Hepatocyte (in vitro differentiated cells): Measurements from ENCODE around the gene KIF1B. TPM values are rescaled to one million over a fixed set of nuclear protein-coding genes. Genes with fewer than 3 reads are reported as not detected.

Experiments used
- DNase-seq: peaks from one replicate; pipeline ENCODE4 v3.0.0-alpha.2; 2016; ENCODE audit warnings: low spot score
- H2AFZ ChIP-seq: fragments of 200-600 bp; sonication (generic); 2 replicates; pipeline ENCODE4 v1.6.0; 2016; ENCODE audit warnings: antibody characterized with exemption, mild to moderate bottlenecking
- H3K27ac ChIP-seq: fragments of 200-600 bp; sonication (generic); 2 replicates; pipeline ENCODE4 v1.5.1; 2016; ENCODE audit warnings: mild to moderate bottlenecking
- H3K27me3 ChIP-seq: fragments of 200-600 bp; sonication (generic); 2 replicates; pipeline ENCODE4 v1.6.1; 2016
- H3K36me3 ChIP-seq: fragments of 200-600 bp; sonication (generic); replicated peaks from 2 replicates; pipeline ENCODE4 v1.5.1; 2016; ENCODE audit warnings: low read depth; ENCODE audit not compliant: insufficient read depth
- H3K4me1 ChIP-seq: fragments of 200-600 bp; sonication (generic); 2 replicates; pipeline ENCODE4 v1.5.1; 2016; ENCODE audit warnings: mild to moderate bottlenecking, moderate library complexity; ENCODE audit not compliant: insufficient read depth
- H3K4me2 ChIP-seq: fragments of 200-600 bp; sonication (generic); 2 replicates; pipeline ENCODE4 v1.6.0; 2016
- H3K4me3 ChIP-seq: fragments of 200-600 bp; sonication (generic); 2 replicates; pipeline ENCODE4 v1.5.1; 2016; ENCODE audit warnings: mild to moderate bottlenecking
- H3K79me2 ChIP-seq: fragments of 200-600 bp; sonication (generic); 2 replicates; pipeline ENCODE4 v1.6.0; 2017; ENCODE audit warnings: mild to moderate bottlenecking
- H3K9me2 ChIP-seq: fragments of 200-600 bp; sonication (generic); replicated peaks from 2 replicates; pipeline ENCODE4 v1.6.0; 2017; ENCODE audit warnings: mild to moderate bottlenecking; ENCODE audit not compliant: insufficient read depth
- H3K9me3 ChIP-seq: fragments of 200-600 bp; sonication (generic); 2 replicates; pipeline ENCODE4 v1.5.1; 2016; ENCODE audit warnings: low read depth, mild to moderate bottlenecking
- H4K20me1 ChIP-seq: fragments of 200-600 bp; sonication (generic); 2 replicates; pipeline ENCODE4 v1.6.0; 2016; ENCODE audit warnings: mild to moderate bottlenecking; ENCODE audit not compliant: insufficient read depth, poor library complexity, severe bottlenecking
- CTCF ChIP-seq: fragments of 200-600 bp; sonication (generic); IDR thresholded peaks from 2 replicates; pipeline ENCODE4 v1.5.1; 2016; ENCODE audit warnings: antibody characterized with exemption, mild to moderate bottlenecking; ENCODE audit not compliant: poor library complexity
- EZH2 ChIP-seq: fragments of 200-600 bp; sonication (generic); IDR thresholded peaks from 2 replicates; pipeline ENCODE4 v1.6.1; 2016; ENCODE audit warnings: antibody characterized with exemption, mild to moderate bottlenecking, borderline replicate concordance
- EZH2phosphoT487 ChIP-seq: fragments of 200-600 bp; sonication (generic); IDR thresholded peaks from one replicate; pipeline ENCODE4 v1.6.1; 2018; ENCODE audit warnings: antibody characterized with exemption, mild to moderate bottlenecking, low read depth, moderate library complexity; ENCODE audit not compliant: unreplicated experiment, severe bottlenecking
- WGBS: methylation state at CpG from one replicate; pipeline ENCODE4 v1.1.6; 2016; ENCODE audit warnings: low lambda C conversion rate; ENCODE audit errors: missing lambda C conversion rate; 5-methylcytosine and 5-hydroxymethylcytosine counted together
- polyA plus RNA-seq: library from polyadenylated mRNA; unstranded; fragments of >200 nt; fragmentation: Nextera tagmentation; extraction: Ambion mirVana; gene quantifications from 2 replicates; pipeline ENCODE4 v1.2.1, GENCODE V29; 2016
- total RNA-seq: library from RNA; depleted of rRNA; stranded (reverse); fragments of >200 nt; gene quantifications from 2 replicates; pipeline ENCODE4 v1.2.3, GENCODE V29; 2014

The KIF1B gene
- total and polyA plus RNA-seq, 2 experiments from 2014 or later, result 14.6 to 37.0 TPM

- 82% methylated on average over 2 of the region's 2 CpGs for WGBS
- H3K27ac ChIP-seq, result no peak overlapping the region
- H3K27me3 ChIP-seq, result no peaks in the 10 kb centered on the region
- no peaks in the 10 kb centered on the region for H3K9me2 ChIP-seq
- H3K36me3 ChIP-seq, result no peaks in the 10 kb centered on the region
- H3K79me2 ChIP-seq, result peaks cover 15% of the 10 kb centered on the region
- no peak overlapping the region for H3K4me3 ChIP-seq
- DNase-seq, result no peak
- H4K20me1 ChIP-seq, result no peaks in the 10 kb centered on the region
- H3K4me1 ChIP-seq, result peaks cover 6% of the 10 kb centered on the region
- no peak for TF ChIP-seq EZH2
- TF ChIP-seq EZH2phosphoT487, result no peak
- no peak for TF ChIP-seq CTCF
- no peaks in the 10 kb centered on the region for H3K9me3 ChIP-seq
- H2AFZ ChIP-seq, result no peak overlapping the region
- H3K4me2 ChIP-seq, result no peak overlapping the region
These were observed 60.7 kb downstream of the KIF1B start for GRCh38 chr1:10271090-10271489.

GRCh38 chr1:10271869-10272268 lies 61.5 kb downstream of the KIF1B start:
- TF ChIP-seq EZH2phosphoT487, result no peak
- no peak for TF ChIP-seq CTCF
- no peak for TF ChIP-seq EZH2
- H3K9me2 ChIP-seq, result no peaks in the 10 kb centered on the region
- 88% methylated on average over 2 of the region's 2 CpGs for WGBS
- H3K4me1 ChIP-seq, result peaks cover 6% of the 10 kb centered on the region
- no peaks in the 10 kb centered on the region for H3K36me3 ChIP-seq
- DNase-seq, result no peak
- no peaks in the 10 kb centered on the region for H4K20me1 ChIP-seq
- H3K27ac ChIP-seq, result no peak overlapping the region
- H3K27me3 ChIP-seq, result no peaks in the 10 kb centered on the region
- no peak overlapping the region for H3K4me3 ChIP-seq
- H3K4me2 ChIP-seq, result peak overlapping the region; percentile 14
- peaks cover 15% of the 10 kb centered on the region for H3K79me2 ChIP-seq
- H2AFZ ChIP-seq, result no peak overlapping the region
- no peaks in the 10 kb centered on the region for H3K9me3 ChIP-seq

- H3K4me1 ChIP-seq, result peaks cover 6% of the 10 kb centered on the region
- no peaks in the 10 kb centered on the region for H3K9me3 ChIP-seq
- H3K4me2 ChIP-seq, result peak overlapping the region; percentile 14
- H3K27me3 ChIP-seq, result no peaks in the 10 kb centered on the region
- H3K36me3 ChIP-seq, result no peaks in the 10 kb centered on the region
- H2AFZ ChIP-seq, result no peak overlapping the region
- H4K20me1 ChIP-seq, result no peaks in the 10 kb centered on the region
- H3K4me3 ChIP-seq, result no peak overlapping the region
- WGBS, result 81% methylated on average over 1 of the region's 1 CpG
- DNase-seq, result no peak
- H3K9me2 ChIP-seq, result no peaks in the 10 kb centered on the region
- no peak overlapping the region for H3K27ac ChIP-seq
- peak; percentile 96 for TF ChIP-seq EZH2phosphoT487
- no peak for TF ChIP-seq CTCF
- TF ChIP-seq EZH2, result no peak
- peaks cover 15% of the 10 kb centered on the region for H3K79me2 ChIP-seq
These were observed 61.9 kb downstream of the KIF1B start for GRCh38 chr1:10272274-10272673.

GRCh38 chr1:10278880-10279279 lies 68.5 kb downstream of the KIF1B start:
- 85% methylated on average over 5 of the region's 5 CpGs for WGBS
- Histone ChIP-seq H3K27me3 (no peaks in the 10 kb centered on the region), H3K36me3 (no peaks in the 10 kb centered on the region), H3K4me3 (no peak overlapping the region), H3K4me1 (no peaks in the 10 kb centered on the region), H3K9me3 (no peaks in the 10 kb centered on the region), H3K9me2 (no peaks in the 10 kb centered on the region), H2AFZ (no peak overlapping the region), H3K27ac (no peak overlapping the region), H4K20me1 (no peaks in the 10 kb centered on the region), H3K4me2 (no peak overlapping the region), H3K79me2 (peaks cover 10% of the 10 kb centered on the region)
- no peak for DNase-seq
- TF ChIP-seq EZH2phosphoT487, result no peak
- no peak for TF ChIP-seq EZH2
- no peak for TF ChIP-seq CTCF
